GM23338 (cell line): Measurements from ENCODE around the gene IGFBPL1. TPM values are rescaled to one million over a fixed set of nuclear protein-coding genes. Genes with fewer than 3 reads are reported as not detected.

ENCODE experiments used
- ATAC-seq: fragments of 200-7000 bp; cut with Tn5 transposase; 3 replicates; pipeline ENCODE4 v1.9.1; 2020
- DNase-seq: peaks from one replicate; pipeline ENCODE4 v3.0.0-alpha.2; 2015; ENCODE audit warnings: low spot score
- H2AFZ ChIP-seq: fragments of 200-600 bp; sonication (generic); 2 replicates; pipeline ENCODE4 v1.8.0; 2016; ENCODE audit warnings: antibody characterized with exemption, mild to moderate bottlenecking, moderate library complexity
- H3F3A ChIP-seq: fragments of 200-600 bp; sonication (generic); replicated peaks from 2 replicates; pipeline ENCODE4 v1.8.0; 2017; ENCODE audit warnings: antibody characterized with exemption, mixed run types, low read depth
- H3K27ac ChIP-seq: fragments of 200-600 bp; sonication (generic); 2 replicates; pipeline ENCODE4 v1.6.1; 2016; ENCODE audit warnings: low read depth
- H3K27me3 ChIP-seq: fragments of 200-600 bp; sonication (generic); 2 replicates; pipeline ENCODE4 v1.8.0; 2016; ENCODE audit warnings: mild to moderate bottlenecking, mixed run types, moderate library complexity; ENCODE audit not compliant: insufficient read depth
- H3K36me3 ChIP-seq: fragments of 200-600 bp; sonication (generic); 2 replicates; pipeline ENCODE4 v1.8.0; 2016; ENCODE audit warnings: mild to moderate bottlenecking; ENCODE audit not compliant: insufficient read depth
- H3K4me1 ChIP-seq: fragments of 200-600 bp; sonication (generic); 2 replicates; pipeline ENCODE4 v1.8.0; 2016; ENCODE audit warnings: mild to moderate bottlenecking, moderate library complexity; ENCODE audit not compliant: insufficient read depth
- H3K4me2 ChIP-seq: fragments of 200-600 bp; sonication (generic); 2 replicates; pipeline ENCODE4 v1.7.1; 2017; ENCODE audit warnings: mixed run types
- H3K4me3 ChIP-seq: fragments of 200-600 bp; sonication (generic); 2 replicates; pipeline ENCODE4 v1.6.1; 2016; ENCODE audit warnings: mixed run types
- H3K79me2 ChIP-seq: fragments of 200-600 bp; sonication (generic); replicated peaks from 2 replicates; pipeline ENCODE4 v1.8.0; 2017; ENCODE audit warnings: mild to moderate bottlenecking; ENCODE audit not compliant: insufficient read depth
- H3K9me2 ChIP-seq: fragments of 200-600 bp; sonication (generic); 2 replicates; pipeline ENCODE4 v1.8.0; 2017; ENCODE audit not compliant: insufficient read depth
- H4K20me1 ChIP-seq: fragments of 200-600 bp; sonication (generic); replicated peaks from 2 replicates; pipeline ENCODE4 v1.8.0; 2017; ENCODE audit warnings: mild to moderate bottlenecking; ENCODE audit not compliant: insufficient read depth
- H3K27ac Mint-ChIP-seq: 2 replicates; pipeline ENCODE4 v1.8.0; 2020; ENCODE audit warnings: inconsistent platforms, mild to moderate bottlenecking, moderate library complexity, mixed read lengths
- H3K27me3 Mint-ChIP-seq: 3 replicates; pipeline ENCODE4 v1.8.0; 2022; ENCODE audit warnings: low read depth, mild to moderate bottlenecking, moderate library complexity, mixed read lengths, inconsistent platforms; ENCODE audit not compliant: insufficient read depth, poor library complexity
- H3K36me3 Mint-ChIP-seq: 3 replicates; pipeline ENCODE4 v1.8.0; 2021; ENCODE audit warnings: low read depth, mild to moderate bottlenecking, inconsistent platforms, moderate library complexity, mixed read lengths
- H3K4me1 Mint-ChIP-seq: 3 replicates; pipeline ENCODE4 v1.8.0; 2020; ENCODE audit warnings: mild to moderate bottlenecking, inconsistent platforms, mixed read lengths
- H3K4me3 Mint-ChIP-seq: 3 replicates; pipeline ENCODE4 v1.8.0; 2021; ENCODE audit warnings: moderate library complexity, mild to moderate bottlenecking, inconsistent platforms, mixed read lengths
- H3K9me3 Mint-ChIP-seq: 3 replicates; pipeline ENCODE4 v1.8.0; 2020; ENCODE audit warnings: moderate library complexity, mild to moderate bottlenecking, inconsistent platforms, mixed read lengths
- CREB1 ChIP-seq: fragments of 250-450 bp; sonication (Bioruptor Pico); IDR thresholded peaks from 2 replicates; pipeline ENCODE4 v1.5.0; 2020; ENCODE audit warnings: low read depth, mild to moderate bottlenecking, moderate library complexity
- EZH2 ChIP-seq: fragments of 200-600 bp; sonication (generic); IDR thresholded peaks from one replicate; pipeline ENCODE4 v1.8.0; 2017; ENCODE audit warnings: antibody characterized with exemption, mild to moderate bottlenecking, low read depth; ENCODE audit not compliant: unreplicated experiment
- EZH2phosphoT487 ChIP-seq: fragments of 200-600 bp; sonication (generic); IDR thresholded peaks from one replicate; pipeline ENCODE4 v1.8.1; 2018; ENCODE audit warnings: antibody characterized with exemption; ENCODE audit not compliant: unreplicated experiment
- JUNB ChIP-seq: IDR thresholded peaks from one replicate; pipeline ENCODE4 v1.6.1; 2016; ENCODE audit warnings: antibody characterized with exemption; ENCODE audit not compliant: unreplicated experiment
- NANOG ChIP-seq: IDR thresholded peaks from 2 replicates; pipeline ENCODE4 v1.6.1; 2016; ENCODE audit warnings: antibody characterized with exemption, borderline replicate concordance
- POLR2AphosphoS5 ChIP-seq: IDR thresholded peaks from 2 replicates; pipeline ENCODE4 v1.6.1; 2016; ENCODE audit warnings: antibody characterized with exemption, low read depth
- STAT1 ChIP-seq: IDR thresholded peaks from one replicate; pipeline ENCODE4 v1.6.1; 2016; ENCODE audit warnings: antibody characterized with exemption; ENCODE audit not compliant: unreplicated experiment
- ZNF114 ChIP-seq: fragments of 250-450 bp; sonication (Bioruptor Pico); IDR thresholded peaks from 2 replicates; pipeline ENCODE4 v1.5.0; 2020; ENCODE audit warnings: mild to moderate bottlenecking, moderate library complexity
- ZNF331 ChIP-seq: fragments of 250-450 bp; sonication (Bioruptor Pico); IDR thresholded peaks from 2 replicates; pipeline ENCODE4 v1.5.0; 2020; ENCODE audit warnings: low read depth, mild to moderate bottlenecking, moderate library complexity
- polyA plus RNA-seq: library from polyadenylated mRNA; unstranded; fragments of >200 nt; fragmentation: Nextera tagmentation; extraction: Ambion mirVana; gene quantifications from 2 replicates; pipeline ENCODE4 v1.2.1, GENCODE V29; 2016
- total RNA-seq: library from RNA; depleted of rRNA; stranded (reverse); fragments of >200 nt; shearing (Covaris generic); gene quantifications from 2 replicates; pipeline ENCODE4 v1.2.3, GENCODE V29; 2014
- TF ChIP-seq, protein P1 (sequence below), 2 experiments: fragments of 200-600 bp in 1 of 2; sonication (generic) in 1 of 2; conservative IDR thresholded peaks; 2 replicates each; pipeline versions ENCODE4 v1.5.1 to v1.6.1; 2016 to 2017; ENCODE audit warnings: antibody characterized with exemption in 2 of 2, low read depth in 2 of 2, mild to moderate bottlenecking in 2 of 2, moderate library complexity in 1 of 2
- TF ChIP-seq, protein P2 (sequence below): IDR thresholded peaks from 2 replicates; pipeline ENCODE4 v1.6.1; 2016; ENCODE audit warnings: antibody characterized with exemption
- TF ChIP-seq, protein P3 (sequence below): fragments of 250-450 bp; sonication (Bioruptor Pico); IDR thresholded peaks from 2 replicates; pipeline ENCODE4 v1.5.0; 2020; ENCODE audit warnings: mild to moderate bottlenecking, moderate library complexity
- TF ChIP-seq, protein P4 (sequence below): IDR thresholded peaks from one replicate; pipeline ENCODE4 v1.6.1; 2018; ENCODE audit warnings: antibody characterized with exemption; ENCODE audit not compliant: unreplicated experiment

IGFBPL1 gene
- total and polyA plus RNA-seq, 2 experiments from 2014 or later = 9.4 to 75.6 TPM

DNA sequence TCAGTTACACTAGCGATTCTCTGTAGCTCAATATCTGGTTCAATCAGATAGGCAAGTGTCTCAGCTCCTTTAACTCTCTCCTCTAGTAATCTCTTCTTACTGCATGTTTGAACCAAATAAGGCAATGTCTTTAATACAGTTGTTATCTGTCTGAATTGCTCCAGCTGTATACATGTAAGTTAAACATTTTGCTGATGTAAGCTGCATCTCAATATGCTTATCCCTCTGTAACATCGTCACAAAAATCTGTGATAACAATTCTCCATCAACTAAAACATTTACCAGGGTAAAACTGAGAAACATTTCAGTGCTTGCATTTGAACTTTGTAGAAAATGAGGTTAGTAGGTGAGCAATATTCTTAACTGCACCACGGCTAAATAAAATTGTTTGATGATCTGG is 29.6 kb upstream of the IGFBPL1 start:
- TF ChIP-seq, protein P1, sequence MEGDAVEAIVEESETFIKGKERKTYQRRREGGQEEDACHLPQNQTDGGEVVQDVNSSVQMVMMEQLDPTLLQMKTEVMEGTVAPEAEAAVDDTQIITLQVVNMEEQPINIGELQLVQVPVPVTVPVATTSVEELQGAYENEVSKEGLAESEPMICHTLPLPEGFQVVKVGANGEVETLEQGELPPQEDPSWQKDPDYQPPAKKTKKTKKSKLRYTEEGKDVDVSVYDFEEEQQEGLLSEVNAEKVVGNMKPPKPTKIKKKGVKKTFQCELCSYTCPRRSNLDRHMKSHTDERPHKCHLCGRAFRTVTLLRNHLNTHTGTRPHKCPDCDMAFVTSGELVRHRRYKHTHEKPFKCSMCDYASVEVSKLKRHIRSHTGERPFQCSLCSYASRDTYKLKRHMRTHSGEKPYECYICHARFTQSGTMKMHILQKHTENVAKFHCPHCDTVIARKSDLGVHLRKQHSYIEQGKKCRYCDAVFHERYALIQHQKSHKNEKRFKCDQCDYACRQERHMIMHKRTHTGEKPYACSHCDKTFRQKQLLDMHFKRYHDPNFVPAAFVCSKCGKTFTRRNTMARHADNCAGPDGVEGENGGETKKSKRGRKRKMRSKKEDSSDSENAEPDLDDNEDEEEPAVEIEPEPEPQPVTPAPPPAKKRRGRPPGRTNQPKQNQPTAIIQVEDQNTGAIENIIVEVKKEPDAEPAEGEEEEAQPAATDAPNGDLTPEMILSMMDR (conservative IDR thresholded peaks at IDR 0.05; ENCODE audit: low read depth in 2 of 2) = no peak
- TF ChIP-seq, protein P2, sequence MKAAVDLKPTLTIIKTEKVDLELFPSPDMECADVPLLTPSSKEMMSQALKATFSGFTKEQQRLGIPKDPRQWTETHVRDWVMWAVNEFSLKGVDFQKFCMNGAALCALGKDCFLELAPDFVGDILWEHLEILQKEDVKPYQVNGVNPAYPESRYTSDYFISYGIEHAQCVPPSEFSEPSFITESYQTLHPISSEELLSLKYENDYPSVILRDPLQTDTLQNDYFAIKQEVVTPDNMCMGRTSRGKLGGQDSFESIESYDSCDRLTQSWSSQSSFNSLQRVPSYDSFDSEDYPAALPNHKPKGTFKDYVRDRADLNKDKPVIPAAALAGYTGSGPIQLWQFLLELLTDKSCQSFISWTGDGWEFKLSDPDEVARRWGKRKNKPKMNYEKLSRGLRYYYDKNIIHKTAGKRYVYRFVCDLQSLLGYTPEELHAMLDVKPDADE = no peak
- TF ChIP-seq ZNF331 (CRISPR knock-in tag) (no peak), STAT1 (no peak), POLR2AphosphoS5 (no peak), CREB1 (CRISPR knock-in tag) (no peak), EZH2 (no peak), ZNF114 (CRISPR knock-in tag) (no peak), JUNB (no peak), EZH2phosphoT487 (no peak), NANOG (no peak)
- TF ChIP-seq, protein P3, sequence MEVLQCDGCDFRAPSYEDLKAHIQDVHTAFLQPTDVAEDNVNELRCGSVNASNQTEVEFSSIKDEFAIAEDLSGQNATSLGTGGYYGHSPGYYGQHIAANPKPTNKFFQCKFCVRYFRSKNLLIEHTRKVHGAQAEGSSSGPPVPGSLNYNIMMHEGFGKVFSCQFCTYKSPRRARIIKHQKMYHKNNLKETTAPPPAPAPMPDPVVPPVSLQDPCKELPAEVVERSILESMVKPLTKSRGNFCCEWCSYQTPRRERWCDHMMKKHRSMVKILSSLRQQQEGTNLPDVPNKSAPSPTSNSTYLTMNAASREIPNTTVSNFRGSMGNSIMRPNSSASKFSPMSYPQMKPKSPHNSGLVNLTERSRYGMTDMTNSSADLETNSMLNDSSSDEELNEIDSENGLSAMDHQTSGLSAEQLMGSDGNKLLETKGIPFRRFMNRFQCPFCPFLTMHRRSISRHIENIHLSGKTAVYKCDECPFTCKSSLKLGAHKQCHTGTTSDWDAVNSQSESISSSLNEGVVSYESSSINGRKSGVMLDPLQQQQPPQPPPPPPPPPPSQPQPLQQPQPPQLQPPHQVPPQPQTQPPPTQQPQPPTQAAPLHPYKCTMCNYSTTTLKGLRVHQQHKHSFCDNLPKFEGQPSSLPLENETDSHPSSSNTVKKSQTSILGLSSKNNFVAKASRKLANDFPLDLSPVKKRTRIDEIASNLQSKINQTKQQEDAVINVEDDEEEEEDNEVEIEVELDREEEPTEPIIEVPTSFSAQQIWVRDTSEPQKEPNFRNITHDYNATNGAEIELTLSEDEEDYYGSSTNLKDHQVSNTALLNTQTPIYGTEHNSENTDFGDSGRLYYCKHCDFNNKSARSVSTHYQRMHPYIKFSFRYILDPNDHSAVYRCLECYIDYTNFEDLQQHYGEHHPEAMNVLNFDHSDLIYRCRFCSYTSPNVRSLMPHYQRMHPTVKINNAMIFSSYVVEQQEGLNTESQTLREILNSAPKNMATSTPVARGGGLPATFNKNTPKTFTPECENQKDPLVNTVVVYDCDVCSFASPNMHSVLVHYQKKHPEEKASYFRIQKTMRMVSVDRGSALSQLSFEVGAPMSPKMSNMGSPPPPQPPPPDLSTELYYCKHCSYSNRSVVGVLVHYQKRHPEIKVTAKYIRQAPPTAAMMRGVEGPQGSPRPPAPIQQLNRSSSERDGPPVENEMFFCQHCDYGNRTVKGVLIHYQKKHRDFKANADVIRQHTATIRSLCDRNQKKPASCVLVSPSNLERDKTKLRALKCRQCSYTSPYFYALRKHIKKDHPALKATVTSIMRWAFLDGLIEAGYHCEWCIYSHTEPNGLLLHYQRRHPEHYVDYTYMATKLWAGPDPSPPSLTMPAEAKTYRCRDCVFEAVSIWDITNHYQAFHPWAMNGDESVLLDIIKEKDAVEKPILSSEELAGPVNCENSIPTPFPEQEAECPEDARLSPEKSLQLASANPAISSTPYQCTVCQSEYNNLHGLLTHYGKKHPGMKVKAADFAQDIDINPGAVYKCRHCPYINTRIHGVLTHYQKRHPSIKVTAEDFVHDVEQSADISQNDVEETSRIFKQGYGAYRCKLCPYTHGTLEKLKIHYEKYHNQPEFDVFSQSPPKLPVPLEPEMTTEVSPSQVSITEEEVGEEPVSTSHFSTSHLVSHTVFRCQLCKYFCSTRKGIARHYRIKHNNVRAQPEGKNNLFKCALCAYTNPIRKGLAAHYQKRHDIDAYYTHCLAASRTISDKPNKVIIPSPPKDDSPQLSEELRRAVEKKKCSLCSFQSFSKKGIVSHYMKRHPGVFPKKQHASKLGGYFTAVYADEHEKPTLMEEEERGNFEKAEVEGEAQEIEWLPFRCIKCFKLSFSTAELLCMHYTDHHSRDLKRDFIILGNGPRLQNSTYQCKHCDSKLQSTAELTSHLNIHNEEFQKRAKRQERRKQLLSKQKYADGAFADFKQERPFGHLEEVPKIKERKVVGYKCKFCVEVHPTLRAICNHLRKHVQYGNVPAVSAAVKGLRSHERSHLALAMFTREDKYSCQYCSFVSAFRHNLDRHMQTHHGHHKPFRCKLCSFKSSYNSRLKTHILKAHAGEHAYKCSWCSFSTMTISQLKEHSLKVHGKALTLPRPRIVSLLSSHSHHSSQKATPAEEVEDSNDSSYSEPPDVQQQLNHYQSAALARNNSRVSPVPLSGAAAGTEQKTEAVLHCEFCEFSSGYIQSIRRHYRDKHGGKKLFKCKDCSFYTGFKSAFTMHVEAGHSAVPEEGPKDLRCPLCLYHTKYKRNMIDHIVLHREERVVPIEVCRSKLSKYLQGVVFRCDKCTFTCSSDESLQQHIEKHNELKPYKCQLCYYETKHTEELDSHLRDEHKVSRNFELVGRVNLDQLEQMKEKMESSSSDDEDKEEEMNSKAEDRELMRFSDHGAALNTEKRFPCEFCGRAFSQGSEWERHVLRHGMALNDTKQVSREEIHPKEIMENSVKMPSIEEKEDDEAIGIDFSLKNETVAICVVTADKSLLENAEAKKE (CRISPR knock-in tag) = no peak
- TF ChIP-seq, protein P4, sequence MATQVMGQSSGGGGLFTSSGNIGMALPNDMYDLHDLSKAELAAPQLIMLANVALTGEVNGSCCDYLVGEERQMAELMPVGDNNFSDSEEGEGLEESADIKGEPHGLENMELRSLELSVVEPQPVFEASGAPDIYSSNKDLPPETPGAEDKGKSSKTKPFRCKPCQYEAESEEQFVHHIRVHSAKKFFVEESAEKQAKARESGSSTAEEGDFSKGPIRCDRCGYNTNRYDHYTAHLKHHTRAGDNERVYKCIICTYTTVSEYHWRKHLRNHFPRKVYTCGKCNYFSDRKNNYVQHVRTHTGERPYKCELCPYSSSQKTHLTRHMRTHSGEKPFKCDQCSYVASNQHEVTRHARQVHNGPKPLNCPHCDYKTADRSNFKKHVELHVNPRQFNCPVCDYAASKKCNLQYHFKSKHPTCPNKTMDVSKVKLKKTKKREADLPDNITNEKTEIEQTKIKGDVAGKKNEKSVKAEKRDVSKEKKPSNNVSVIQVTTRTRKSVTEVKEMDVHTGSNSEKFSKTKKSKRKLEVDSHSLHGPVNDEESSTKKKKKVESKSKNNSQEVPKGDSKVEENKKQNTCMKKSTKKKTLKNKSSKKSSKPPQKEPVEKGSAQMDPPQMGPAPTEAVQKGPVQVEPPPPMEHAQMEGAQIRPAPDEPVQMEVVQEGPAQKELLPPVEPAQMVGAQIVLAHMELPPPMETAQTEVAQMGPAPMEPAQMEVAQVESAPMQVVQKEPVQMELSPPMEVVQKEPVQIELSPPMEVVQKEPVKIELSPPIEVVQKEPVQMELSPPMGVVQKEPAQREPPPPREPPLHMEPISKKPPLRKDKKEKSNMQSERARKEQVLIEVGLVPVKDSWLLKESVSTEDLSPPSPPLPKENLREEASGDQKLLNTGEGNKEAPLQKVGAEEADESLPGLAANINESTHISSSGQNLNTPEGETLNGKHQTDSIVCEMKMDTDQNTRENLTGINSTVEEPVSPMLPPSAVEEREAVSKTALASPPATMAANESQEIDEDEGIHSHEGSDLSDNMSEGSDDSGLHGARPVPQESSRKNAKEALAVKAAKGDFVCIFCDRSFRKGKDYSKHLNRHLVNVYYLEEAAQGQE = no peak
- ATAC-seq (no peak), DNase-seq (no peak)
- no peaks in the 10 kb centered on the region for H3K79me2 ChIP-seq
- peaks cover 4% of the 10 kb centered on the region; the same call in 1 of the 2 replicates for H3K36me3 ChIP-seq
- peaks cover 21% of the 10 kb centered on the region for H3K9me2 ChIP-seq
- H3K27me3 ChIP-seq = no peaks in the 10 kb centered on the region
- H3K27ac ChIP-seq = no peak overlapping the region
- Mint-ChIP-seq H3K36me3 (peaks cover 8% of the 10 kb centered on the region; the same call in 2 of the 3 replicates), H3K27me3 (peaks cover 2% of the 10 kb centered on the region), H3K4me3 (no peak overlapping the region), H3K27ac (no peak overlapping the region), H3K4me1 (no peaks in the 10 kb centered on the region), H3K9me3 (peaks cover 15% of the 10 kb centered on the region; the same call in 2 of the 3 replicates)
- no peaks in the 10 kb centered on the region for H4K20me1 ChIP-seq
- no peak overlapping the region for H2AFZ ChIP-seq
- no peak overlapping the region for H3K4me3 ChIP-seq
- no peaks in the 10 kb centered on the region for H3K4me1 ChIP-seq
- no peak overlapping the region for H3K4me2 ChIP-seq
- H3F3A ChIP-seq = no peaks in the 10 kb centered on the region
